GM13976 (cell line): ENCODE measurements around the gene B3GALNT2.
"Not testable (repeated sequence)": the region's sequence is repeated elsewhere in the genome, so short reads cannot be mapped to it uniquely, and the experiment has no call there.

Experiments
- DNase-seq: peaks from one replicate; pipeline ENCODE4 v3.0.0; 2012; ENCODE audit warnings: low spot score
- in situ Hi-C: fragments of 300-500 bp; cut with MboI; formaldehyde crosslinking; loops from one replicate; pipeline ENCODE4 v1.12.0; 2022; ENCODE audit warnings: low sequenced_read_pairs, mixed read lengths, inconsistent platforms; ENCODE audit not compliant: unreplicated experiment
- TF ChIP-seq, protein P1 (sequence below): IDR thresholded peaks from 2 replicates; pipeline ENCODE4 v1.5.1; 2012; ENCODE audit warnings: borderline replicate concordance, mild to moderate bottlenecking; ENCODE audit not compliant: insufficient read depth; ENCODE audit errors: extremely low read depth, missing control alignments, control extremely low read depth

B3GALNT2 gene

GRCh38 chr1:235491644-235492043 is 12.6 kb downstream of the B3GALNT2 start:
- in situ Hi-C loops: no loop called here
- TF ChIP-seq, protein P1, sequence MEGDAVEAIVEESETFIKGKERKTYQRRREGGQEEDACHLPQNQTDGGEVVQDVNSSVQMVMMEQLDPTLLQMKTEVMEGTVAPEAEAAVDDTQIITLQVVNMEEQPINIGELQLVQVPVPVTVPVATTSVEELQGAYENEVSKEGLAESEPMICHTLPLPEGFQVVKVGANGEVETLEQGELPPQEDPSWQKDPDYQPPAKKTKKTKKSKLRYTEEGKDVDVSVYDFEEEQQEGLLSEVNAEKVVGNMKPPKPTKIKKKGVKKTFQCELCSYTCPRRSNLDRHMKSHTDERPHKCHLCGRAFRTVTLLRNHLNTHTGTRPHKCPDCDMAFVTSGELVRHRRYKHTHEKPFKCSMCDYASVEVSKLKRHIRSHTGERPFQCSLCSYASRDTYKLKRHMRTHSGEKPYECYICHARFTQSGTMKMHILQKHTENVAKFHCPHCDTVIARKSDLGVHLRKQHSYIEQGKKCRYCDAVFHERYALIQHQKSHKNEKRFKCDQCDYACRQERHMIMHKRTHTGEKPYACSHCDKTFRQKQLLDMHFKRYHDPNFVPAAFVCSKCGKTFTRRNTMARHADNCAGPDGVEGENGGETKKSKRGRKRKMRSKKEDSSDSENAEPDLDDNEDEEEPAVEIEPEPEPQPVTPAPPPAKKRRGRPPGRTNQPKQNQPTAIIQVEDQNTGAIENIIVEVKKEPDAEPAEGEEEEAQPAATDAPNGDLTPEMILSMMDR: no peak
- no peak for DNase-seq

DNA sequence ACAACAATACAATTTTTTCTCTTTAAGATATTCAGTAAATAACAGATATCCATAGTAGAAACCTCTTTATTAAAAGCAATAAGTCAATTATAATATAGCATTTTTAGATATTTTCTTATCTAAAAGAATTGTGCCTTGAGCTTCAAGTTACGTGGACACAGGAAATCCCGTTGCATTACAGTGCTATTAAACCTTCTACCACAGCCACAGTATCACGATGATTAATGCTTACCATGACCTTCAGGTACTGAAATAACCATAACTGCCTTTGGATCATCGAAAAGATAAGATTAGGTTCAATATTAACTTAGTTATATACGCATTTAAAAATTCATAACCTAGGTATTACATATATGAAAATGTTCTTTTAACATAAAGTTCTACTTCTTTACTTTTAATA is 17.9 kb downstream of the B3GALNT2 start:
- TF ChIP-seq, protein P1: no peak
- DNase-seq: no peak
- in situ Hi-C loops: no loop called here

- DNase-seq: no peak
- in situ Hi-C loops: no loop called here
- TF ChIP-seq, protein P1: no peak
Measured at GRCh38 chr1:235485558-235485957, 18.7 kb downstream of the B3GALNT2 start.

GRCh38 chr1:235483090-235483489 is 21.2 kb downstream of the B3GALNT2 start:
- TF ChIP-seq, protein P1: no peak
- DNase-seq: no peak
- in situ Hi-C loops: no loop called here

DNA sequence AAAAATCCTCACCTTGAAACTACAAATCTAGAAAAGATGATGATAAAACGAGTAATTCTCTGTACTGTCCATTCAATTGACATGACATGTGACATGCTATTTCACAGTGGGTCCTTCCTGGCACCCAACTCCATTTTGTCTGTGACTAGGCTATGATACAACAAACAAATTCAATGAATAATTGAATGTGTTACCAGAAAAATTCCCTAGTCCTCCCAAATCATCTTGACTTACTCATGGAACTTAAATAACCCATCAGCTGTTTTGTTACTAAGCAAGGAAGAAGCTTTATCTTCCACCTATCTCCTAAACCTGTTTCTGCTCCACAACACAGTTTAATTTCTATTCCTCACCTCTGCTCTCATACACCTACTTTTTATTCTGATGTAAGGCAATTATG is 30.4 kb downstream of the B3GALNT2 start:
- TF ChIP-seq, protein P1: no peak
- in situ Hi-C loops: no loop called here
- no peak for DNase-seq

DNA sequence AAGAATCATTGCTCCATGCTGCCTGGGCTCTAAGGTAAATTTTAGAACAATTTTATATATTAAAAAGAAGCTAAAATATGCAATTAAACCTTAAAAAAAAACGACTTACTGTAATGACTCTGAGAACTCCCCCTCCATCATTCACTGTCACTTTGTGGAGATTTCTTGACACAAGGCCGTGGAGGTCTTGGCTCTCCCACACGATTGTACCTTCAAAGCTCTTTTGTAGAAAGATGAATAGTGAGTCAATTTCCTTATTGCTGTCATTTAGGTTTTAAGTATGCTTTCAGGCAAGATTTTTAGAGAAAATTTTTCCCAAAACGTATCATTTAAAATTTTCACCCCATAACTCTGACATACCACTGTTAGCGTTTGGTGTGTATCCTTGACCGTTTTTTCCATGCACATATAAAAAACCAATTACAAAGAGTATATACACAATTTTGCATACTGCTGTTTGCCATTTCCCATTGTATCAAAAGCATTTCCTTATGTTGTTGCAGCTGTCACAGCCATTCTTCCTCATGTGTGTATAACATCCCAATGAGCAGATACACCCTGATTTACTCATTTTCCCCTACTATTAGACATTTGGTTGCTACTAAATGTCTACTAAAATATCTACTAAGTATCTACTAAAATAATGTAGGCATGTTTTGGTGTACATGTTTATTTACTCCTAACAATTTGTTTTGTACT is 33.4 kb downstream of the B3GALNT2 start:
- TF ChIP-seq, protein P1: no peak
- no peak for DNase-seq
- in situ Hi-C loops: no loop called here

DNA sequence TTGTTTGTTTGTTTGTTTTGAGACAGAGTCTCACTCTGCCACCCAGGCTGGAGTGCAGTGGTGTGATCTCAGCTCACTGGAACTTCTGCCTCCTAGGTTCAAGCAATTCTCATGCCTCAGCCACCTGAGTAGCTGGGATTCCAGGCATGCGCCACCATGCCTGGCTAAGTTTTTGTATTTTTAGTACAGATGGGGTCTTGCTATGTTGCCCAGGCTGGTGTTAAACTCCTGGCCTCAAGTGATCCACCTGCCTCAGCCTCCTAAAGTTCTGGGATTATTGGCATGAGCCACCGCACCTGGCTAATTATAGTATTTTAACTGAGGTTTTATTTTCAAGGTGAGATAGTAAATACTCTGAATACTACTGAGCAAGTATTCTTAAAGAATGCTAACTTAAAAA is 34.4 kb downstream of the B3GALNT2 start:
- in situ Hi-C loops, DNase-seq: not testable (repeated sequence)
